HFF-Myc (cell line): ENCODE results near the gene KDM8.
A peak's percentile ranks its signal among the peaks of the same experiment; 100 is the strongest.
"Not testable (repeated sequence)": the region's sequence is repeated elsewhere in the genome, so short reads cannot be mapped to it uniquely, and the experiment has no call there.

Experiments used
- DNase-seq: peaks from one replicate; pipeline ENCODE4 v3.0.0-alpha.2; 2011; ENCODE audit warnings: low read depth; ENCODE audit errors: extremely low read depth
- H3K4me3 ChIP-seq: replicated peaks from 2 replicates; pipeline ENCODE4 v1.5.1; 2011; ENCODE audit warnings: low read depth, mild to moderate bottlenecking, control low read depth, low read length
- TF ChIP-seq, protein P1 (sequence below): IDR thresholded peaks from 2 replicates; pipeline ENCODE4 v1.5.1; 2012; ENCODE audit warnings: mild to moderate bottlenecking, low read depth, low read length, control low read depth; ENCODE audit errors: missing control alignments

KDM8 gene

DNA sequence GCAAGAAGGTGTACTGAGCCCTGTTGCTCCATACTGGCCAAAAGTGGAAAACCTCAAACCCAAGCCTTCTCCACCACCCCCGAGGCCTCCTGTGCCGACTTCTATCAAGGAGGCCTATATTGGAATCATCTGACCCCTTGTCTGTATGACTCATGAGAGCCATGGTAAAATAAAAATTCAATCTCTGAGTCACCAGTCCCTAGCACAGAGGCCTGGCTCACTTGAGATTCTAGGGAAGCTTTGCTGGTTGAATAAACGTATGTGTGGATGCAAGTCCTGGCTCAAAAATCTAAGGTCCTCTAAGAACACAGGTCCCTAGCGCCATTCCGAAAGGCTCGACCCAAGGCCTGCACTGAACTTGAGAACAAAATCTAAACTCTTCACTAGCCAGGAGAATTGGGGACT is 50.2 kb downstream of the KDM8 start:
- TF ChIP-seq, protein P1, sequence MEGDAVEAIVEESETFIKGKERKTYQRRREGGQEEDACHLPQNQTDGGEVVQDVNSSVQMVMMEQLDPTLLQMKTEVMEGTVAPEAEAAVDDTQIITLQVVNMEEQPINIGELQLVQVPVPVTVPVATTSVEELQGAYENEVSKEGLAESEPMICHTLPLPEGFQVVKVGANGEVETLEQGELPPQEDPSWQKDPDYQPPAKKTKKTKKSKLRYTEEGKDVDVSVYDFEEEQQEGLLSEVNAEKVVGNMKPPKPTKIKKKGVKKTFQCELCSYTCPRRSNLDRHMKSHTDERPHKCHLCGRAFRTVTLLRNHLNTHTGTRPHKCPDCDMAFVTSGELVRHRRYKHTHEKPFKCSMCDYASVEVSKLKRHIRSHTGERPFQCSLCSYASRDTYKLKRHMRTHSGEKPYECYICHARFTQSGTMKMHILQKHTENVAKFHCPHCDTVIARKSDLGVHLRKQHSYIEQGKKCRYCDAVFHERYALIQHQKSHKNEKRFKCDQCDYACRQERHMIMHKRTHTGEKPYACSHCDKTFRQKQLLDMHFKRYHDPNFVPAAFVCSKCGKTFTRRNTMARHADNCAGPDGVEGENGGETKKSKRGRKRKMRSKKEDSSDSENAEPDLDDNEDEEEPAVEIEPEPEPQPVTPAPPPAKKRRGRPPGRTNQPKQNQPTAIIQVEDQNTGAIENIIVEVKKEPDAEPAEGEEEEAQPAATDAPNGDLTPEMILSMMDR: no peak
- H3K4me3 ChIP-seq: no peak overlapping the region
- DNase-seq: peak; percentile 59

- H3K4me3 ChIP-seq: no peak overlapping the region
- no peak for DNase-seq
Measured at GRCh38 chr16:27254262-27254811, 51.0 kb downstream of the KDM8 start.

GRCh38 chr16:27256861-27257260 is 53.5 kb downstream of the KDM8 start:
- TF ChIP-seq, protein P1: no peak
- DNase-seq: no peak

More at GRCh38 chr16:27254262-27254811, 51.0 kb downstream of the KDM8 start:
- TF ChIP-seq, protein P1: no peak

DNA sequence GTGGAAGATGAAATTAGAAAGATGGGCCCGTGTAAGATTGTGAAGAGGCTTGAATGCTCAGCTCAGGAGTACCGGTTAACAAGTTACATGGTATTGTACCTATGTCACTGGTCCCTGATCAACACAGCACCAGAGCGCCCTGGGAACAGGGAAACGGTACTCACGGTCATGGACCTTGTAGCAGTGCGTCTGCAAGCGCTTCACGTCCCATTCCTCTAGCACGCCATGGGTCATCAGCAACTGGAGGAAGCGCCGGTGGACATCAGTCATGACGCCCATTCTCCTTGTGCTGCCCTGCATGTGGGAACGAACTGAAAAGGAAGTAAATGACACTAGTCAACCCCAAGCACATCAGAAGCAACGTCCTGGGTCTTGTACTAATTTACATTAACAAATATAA is 53.9 kb downstream of the KDM8 start:
- DNase-seq: no peak
- TF ChIP-seq, protein P1: no peak
- H3K4me3 ChIP-seq: no peak overlapping the region

More at GRCh38 chr16:27256861-27257260, 53.5 kb downstream of the KDM8 start:
- H3K4me3 ChIP-seq: no peak overlapping the region

GRCh38 chr16:27258241-27258734 is 55.0 kb downstream of the KDM8 start:
- H3K4me3 ChIP-seq: no peak overlapping the region
- TF ChIP-seq, protein P1: no peak
- DNase-seq: no peak

GRCh38 chr16:27259710-27260109 is 56.4 kb downstream of the KDM8 start:
- DNase-seq: no peak
- TF ChIP-seq, protein P1: no peak

GRCh38 chr16:27262904-27263423 is 59.6 kb downstream of the KDM8 start:
- DNase-seq, H3K4me3 ChIP-seq: not testable (repeated sequence)

More at GRCh38 chr16:27259710-27260109, 56.4 kb downstream of the KDM8 start:
- no peak overlapping the region for H3K4me3 ChIP-seq
